A549 (cell line): Measurements from ENCODE around the gene SAMD8. TPM values are rescaled to one million over a fixed set of nuclear protein-coding genes. Genes with fewer than 3 reads are reported as not detected.
"Not testable (repeated sequence)": the region's sequence is repeated elsewhere in the genome, so short reads cannot be mapped to it uniquely, and the experiment has no call there.

ENCODE experiments used
- ATAC-seq, 2 experiments: fragments of 200-7000 bp in 1 of 2; fragments of >200 bp in 1 of 2; cut with Nextera tagmentation in 1 of 2; cut with Tn5 transposase in 1 of 2; 3 replicates each; pipeline versions ENCODE4 v1.8.0 to v1.9.1; 2018 to 2020; ENCODE audit warnings: mild to moderate bottlenecking in 1 of 2, moderate library complexity in 1 of 2
- CTCF ChIA-PET: fragments of 300-600 bp; sonication (Branson Sonifier 250); formaldehyde crosslinking; extraction: SDS; loops from one replicate; lab custom pipeline; 2021; ENCODE audit warnings: antibody characterized with exemption, inconsistent platforms; lab: Yijun Ruan, JAX
- POLR2A ChIA-PET: fragments of 350-600 bp; formaldehyde crosslinking; extraction: SDS; loops from one replicate; lab custom pipeline; 2021; ENCODE audit warnings: antibody characterized with exemption, inconsistent platforms; lab: Yijun Ruan, JAX
- DNase-seq, 2 experiments: peaks; one replicate each; pipeline versions ENCODE4 v3.0.0 to v3.0.0-alpha.2; 2011 to 2016; ENCODE audit warnings: low read depth in 1 of 2, low spot score in 1 of 2
- FAIRE-seq: peaks from 2 replicates; lab custom pipeline; 2011; peaks lifted over from hg19 to GRCh38; lab: Jason Lieb, UNC
- H3K27ac ChIP-seq, 2 experiments: fragments of >200 bp; sonication (Bioruptor Twin); formaldehyde crosslinking; 3 replicates each; pipeline ENCODE4 v1.5.1; 2016 to 2017
- H3K4me1 ChIP-seq: fragments of >200 bp; sonication (Bioruptor Twin); formaldehyde crosslinking; 3 replicates; pipeline ENCODE4 v1.6.1; 2016
- H3K4me2 ChIP-seq: fragments of >200 bp; sonication (Bioruptor Twin); formaldehyde crosslinking; 3 replicates; pipeline ENCODE4 v1.6.1; 2016
- H3K4me3 ChIP-seq: fragments of >200 bp; sonication (Bioruptor Twin); formaldehyde crosslinking; 3 replicates; pipeline ENCODE4 v1.5.1; 2016
- H3K9me3 ChIP-seq: fragments of >200 bp; sonication (Bioruptor Twin); formaldehyde crosslinking; 3 replicates; pipeline ENCODE4 v1.6.1; 2016
- EHF ChIP-seq: fragments of 250-450 bp; sonication (Bioruptor Pico); IDR thresholded peaks from 2 replicates; pipeline ENCODE4 v1.5.0; 2020; ENCODE audit warnings: mild to moderate bottlenecking
- ELK1 ChIP-seq: fragments of 150-350 bp; IDR thresholded peaks from 2 replicates; pipeline ENCODE4 v1.6.1; 2014; ENCODE audit warnings: low read depth, mild to moderate bottlenecking, low read length
- FOSL2 ChIP-seq, 2 experiments: fragments of 450-650 bp in 1 of 2; fragments of >200 bp in 1 of 2; sonication (Bioruptor Twin) in 1 of 2; formaldehyde crosslinking; IDR thresholded peaks; 2 replicates each; pipeline versions ENCODE4 v1.5.0 to v1.6.1; 2016 to 2020; ENCODE audit warnings: mild to moderate bottlenecking in 1 of 2, moderate library complexity in 1 of 2
- HES2 ChIP-seq: fragments of >200 bp; sonication (Bioruptor Twin); formaldehyde crosslinking; IDR thresholded peaks from 2 replicates; pipeline ENCODE4 v1.6.1; 2016
- JUNB ChIP-seq: fragments of >200 bp; sonication (Bioruptor Twin); formaldehyde crosslinking; IDR thresholded peaks from 2 replicates; pipeline ENCODE4 v1.6.1; 2016
- KDM1A ChIP-seq: fragments of 200-600 bp; sonication (generic); IDR thresholded peaks from 2 replicates; pipeline ENCODE4 v1.6.1; 2016; ENCODE audit warnings: low read depth, mild to moderate bottlenecking
- MAFK ChIP-seq: fragments of 450-650 bp; IDR thresholded peaks from 2 replicates; pipeline ENCODE4 v1.6.1; 2014; ENCODE audit not compliant: partially characterized antibody
- MAX ChIP-seq: IDR thresholded peaks from 2 replicates; pipeline ENCODE4 v1.6.1; 2012
- RFX5 ChIP-seq: fragments of 450-650 bp; IDR thresholded peaks from 2 replicates; pipeline ENCODE4 v1.7.1; 2014; ENCODE audit warnings: antibody characterized with exemption, mild to moderate bottlenecking, moderate library complexity
- USF2 ChIP-seq: fragments of 450-650 bp; IDR thresholded peaks from 2 replicates; pipeline ENCODE4 v1.6.1; 2014; ENCODE audit warnings: antibody characterized with exemption
- ZSCAN20 ChIP-seq: fragments of 250-450 bp; sonication (Bioruptor Pico); IDR thresholded peaks from 2 replicates; pipeline ENCODE4 v1.8.0; 2022; ENCODE audit warnings: mild to moderate bottlenecking, moderate library complexity
- WGBS: methylation state at CpG from one replicate; pipeline ENCODE4 v1.1.6; 2017; ENCODE audit errors: missing lambda C conversion rate; 5-methylcytosine and 5-hydroxymethylcytosine counted together
- polyA plus RNA-seq, 4 experiments: library from polyadenylated mRNA; depleted of rRNA in 3 of 4; stranded (reverse); fragments of >200 nt; fragmentation: RNase III in 1 of 4; extraction: RNeasy Plus Mini Kit Qiagen cat#74134 plus additional on column Dnase treatment in 1 of 4; gene quantifications; 2 replicates in 3 of 4; 3 replicates in 1 of 4; pipeline ENCODE4 v1.2.3, GENCODE V29; 2011 to 2017
- TF ChIP-seq, protein P1 (sequence below): IDR thresholded peaks from 2 replicates; pipeline ENCODE4 v1.6.1; 2012; ENCODE audit warnings: low read depth, borderline replicate concordance

SAMD8 gene
- polyA plus RNA-seq, 2 of the 4 experiments (the other 2 are of a cell fraction), result 10.9 to 27.9 TPM

GRCh38 chr10:75201793-75202307 lies 90.4 kb downstream of the SAMD8 start:
- DNase-seq, result peak in 1 of 2 experiments; percentile 86
- Histone ChIP-seq H3K4me1 (peaks cover 54% of the 10 kb centered on the region), H3K4me3 (no peak overlapping the region), H3K27ac (peak overlapping the region; percentile 80 to 84), H3K9me3 (no peaks in the 10 kb centered on the region), H3K4me2 (peak overlapping the region; percentile 55)
- FAIRE-seq, result no peak
- ChIA-PET CTCF (interaction anchor here (1.3 to 4.9 kb wide), 3 partner anchors 9 to 21 kb away, joined by 3 to 24 read pairs (median 5); no protein-coding TSS in a partner anchor), POLR2A (interaction anchor here (0.6 to 8.6 kb wide), 2 partner anchors 9 to 33 kb away, joined by 4 to 53 read pairs; partner anchors contain the start of gene VDAC2)
- WGBS, result 41% methylated on average over 9 of the region's 9 CpGs
- TF ChIP-seq EHF (no peak), FOSL2 (IDR thresholded peaks at IDR 0.05) (no peak), FOSL2 (CRISPR knock-in tag; IDR thresholded peaks at IDR 0.05) (peak; percentile 46)
- ATAC-seq, result peak; percentile 57 to 67

DNA sequence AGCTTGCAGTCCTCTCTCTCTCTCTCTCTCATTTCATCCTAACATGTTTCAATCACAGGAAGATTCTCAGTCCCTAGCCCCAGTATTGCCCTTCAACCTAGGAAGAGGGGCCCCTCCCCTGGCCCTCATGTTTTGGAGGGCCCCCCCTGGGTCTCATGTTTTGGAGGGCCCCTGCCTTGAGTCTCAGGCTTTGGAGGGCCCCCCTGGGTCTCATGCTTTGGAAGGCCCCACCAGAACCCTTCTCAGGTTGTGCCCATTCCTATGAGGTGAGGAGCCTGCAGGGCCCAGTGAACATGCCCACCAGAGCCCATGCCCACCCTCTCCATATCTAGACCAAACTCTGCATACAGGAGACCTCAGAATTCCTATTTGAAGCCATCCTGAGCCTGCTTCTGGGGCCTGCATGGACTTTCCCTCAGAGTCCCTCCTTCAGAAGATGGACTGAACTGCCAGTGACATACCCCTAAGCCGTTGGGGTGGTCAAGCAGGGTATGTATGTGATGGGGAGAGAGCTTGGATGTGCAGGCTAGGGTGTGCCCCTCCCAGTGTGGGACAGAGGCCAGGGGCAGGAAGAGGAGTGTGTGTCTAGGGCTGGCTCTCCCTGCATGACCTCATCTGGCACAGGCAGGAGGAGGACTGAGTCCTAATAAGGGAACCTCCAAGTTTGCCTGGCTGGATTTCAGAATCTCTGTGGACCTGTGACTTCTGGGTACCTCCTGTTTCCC lies 91.0 kb downstream of the SAMD8 start:
- 0% methylated on average over 1 of the region's 1 CpG for WGBS
- Histone ChIP-seq H3K4me3 (no peak overlapping the region), H3K4me1 (peaks cover 50% of the 10 kb centered on the region), H3K4me2 (peak overlapping the region; percentile 55), H3K27ac (peak overlapping the region; percentile 80 to 84), H3K9me3 (no peaks in the 10 kb centered on the region)
- ATAC-seq (peak; percentile 79 to 90; a peak in 5 of 6 replicates), DNase-seq (peak; percentile 40 to 81), FAIRE-seq (no peak)
- ChIA-PET CTCF (interaction anchor here (1.0 to 4.9 kb wide), 6 partner anchors 10 to 33 kb away, joined by 3 to 24 read pairs (median 4); partner anchors contain the start of gene COMTD1), POLR2A (interaction anchor here (8.6 kb wide), 1 partner anchor 8 kb away, joined by 53 read pairs; the partner anchor contains the start of gene VDAC2)
- no peak for TF ChIP-seq JUNB
- 0 out of 2 replicates have a peak, but pooled peaks have one; percentile 17 for TF ChIP-seq MAX
- TF ChIP-seq, protein P1, sequence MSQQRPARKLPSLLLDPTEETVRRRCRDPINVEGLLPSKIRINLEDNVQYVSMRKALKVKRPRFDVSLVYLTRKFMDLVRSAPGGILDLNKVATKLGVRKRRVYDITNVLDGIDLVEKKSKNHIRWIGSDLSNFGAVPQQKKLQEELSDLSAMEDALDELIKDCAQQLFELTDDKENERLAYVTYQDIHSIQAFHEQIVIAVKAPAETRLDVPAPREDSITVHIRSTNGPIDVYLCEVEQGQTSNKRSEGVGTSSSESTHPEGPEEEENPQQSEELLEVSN, result no peak
- TF ChIP-seq RFX5, result no peak

- DNase-seq, FAIRE-seq, H3K9me3 ChIP-seq, H3K4me3 ChIP-seq: not testable (repeated sequence)
- POLR2A ChIA-PET, result interaction anchor here (8.6 kb wide), 1 partner anchor 7 kb away, joined by 53 read pairs; the partner anchor contains the start of gene VDAC2
- Histone ChIP-seq H3K4me2 (peak overlapping the region; percentile 55), H3K27ac (peak overlapping the region; percentile 80 to 84), H3K4me1 (peaks cover 50% of the 10 kb centered on the region)
- CTCF ChIA-PET, result interaction anchor here (0.6 to 4.9 kb wide), 7 partner anchors 12 to 943 kb away, joined by 3 to 24 read pairs (median 4); partner anchors contain the start of gene COMTD1
- WGBS, result 70% methylated on average over 11 of the region's 11 CpGs
- peak; percentile 23 to 36; a peak in 3 of 6 replicates for ATAC-seq
Observed at GRCh38 chr10:75203046-75203620, 91.7 kb downstream of the SAMD8 start.

GRCh38 chr10:75203724-75204123 lies 92.3 kb downstream of the SAMD8 start:
- FAIRE-seq, result no peak
- POLR2A ChIA-PET, result no interaction called here
- WGBS, result 93% methylated on average over 5 of the region's 5 CpGs

DNA sequence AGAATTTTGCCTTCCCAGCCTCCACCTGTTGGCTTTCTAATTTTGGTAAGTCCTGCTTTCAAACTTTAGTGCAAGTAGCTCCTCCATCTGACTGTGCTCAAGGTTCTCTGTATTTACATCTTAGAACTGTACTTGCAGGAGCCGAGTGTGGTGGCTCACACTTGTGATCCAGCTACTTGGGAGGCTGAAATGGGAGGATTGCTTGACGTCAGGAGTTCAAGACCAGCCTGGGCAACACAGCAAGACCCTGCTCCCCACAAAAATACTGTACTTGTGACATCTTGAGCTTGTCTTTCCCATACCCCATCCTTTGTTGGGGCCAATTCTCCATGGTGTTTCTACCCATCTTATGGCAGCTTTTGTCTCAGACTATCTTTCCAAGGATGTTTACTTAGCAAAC lies 94.5 kb downstream of the SAMD8 start:
- POLR2A ChIA-PET, result interaction anchor here (0.6 kb wide), 2 partner anchors 86 to 94 kb away, joined by 3 to 9 read pairs; partner anchors contain the start of gene SAMD8
- TF ChIP-seq KDM1A (no peak), USF2 (no peak), ELK1 (no peak)
- ATAC-seq, result no peak
- no peak for FAIRE-seq
- 83% methylated on average over 2 of the region's 2 CpGs for WGBS
- peaks cover 59% of the 10 kb centered on the region for H3K4me1 ChIP-seq
- no peak overlapping the region for H3K4me3 ChIP-seq
- H3K4me2 ChIP-seq, result no peak overlapping the region
- CTCF ChIA-PET, result interaction anchor here (0.9 to 8.6 kb wide), 8 partner anchors 11 to 669 kb away, joined by 3 to 119 read pairs (median 4); partner anchors contain the start of genes COMTD1 and SAMD8
- peak overlapping the region in 1 of 2 experiments; percentile 23; a peak in 1 of 6 replicates for H3K27ac ChIP-seq
- no peaks in the 10 kb centered on the region for H3K9me3 ChIP-seq
- DNase-seq, result no peak

More at GRCh38 chr10:75203724-75204123, 92.3 kb downstream of the SAMD8 start:
- no peak for ATAC-seq
- TF ChIP-seq MAFK (no peak), HES2 (no peak), ZSCAN20 (CRISPR knock-in tag) (no peak)
- H3K4me1 ChIP-seq, result peaks cover 51% of the 10 kb centered on the region
- DNase-seq, result no peak
- H3K27ac ChIP-seq, result peak overlapping the region; percentile 80 to 84; a peak in 5 of 6 replicates
- H3K4me3 ChIP-seq, result no peak overlapping the region
- H3K9me3 ChIP-seq, result no peaks in the 10 kb centered on the region
- no peak overlapping the region; the same call in 2 of the 3 replicates for H3K4me2 ChIP-seq
- CTCF ChIA-PET, result interaction anchor here (0.6 to 4.9 kb wide), 6 partner anchors 11 to 377 kb away, joined by 3 to 24 read pairs (median 4); partner anchors contain the start of gene COMTD1

GRCh38 chr10:75206638-75207037 lies 95.2 kb downstream of the SAMD8 start:
- peaks cover 55% of the 10 kb centered on the region for H3K4me1 ChIP-seq
- ATAC-seq, FAIRE-seq, DNase-seq, H3K9me3 ChIP-seq, H3K4me3 ChIP-seq, POLR2A ChIA-PET, H3K4me2 ChIP-seq: not testable (repeated sequence)
- CTCF ChIA-PET, result interaction anchor here (0.7 to 8.6 kb wide), 6 partner anchors 11 to 95 kb away, joined by 3 to 119 read pairs (median 22); partner anchors contain the start of genes COMTD1 and SAMD8
- WGBS, result 92% methylated on average over 14 of the region's 14 CpGs
- H3K27ac ChIP-seq, result peak overlapping the region in 1 of 2 experiments; percentile 73; a peak in 1 of 6 replicates
